ENCODE data around the gene SF3B6. TPM values are rescaled to one million over a fixed set of nuclear protein-coding genes. Genes with fewer than 3 reads are reported as not detected.
"Not testable (repeated sequence)": the region's sequence is repeated elsewhere in the genome, so short reads cannot be mapped to it uniquely, and the experiment has no call there.

The SF3B6 gene
- total RNA-seq, 3 donors from 2014 or later: 91.7 to 125 (median 110) TPM

GRCh38 chr2:24047703-24048033 lies 28.5 kb downstream of the SF3B6 start:
- no peak overlapping the region for H3K27ac ChIP-seq
- TF ChIP-seq POLR2AphosphoS5 (IDR thresholded peaks at IDR 0.05): no peak
- TF ChIP-seq POLR2A (IDR thresholded peaks at IDR 0.05): no peak
- TF ChIP-seq, protein P1, sequence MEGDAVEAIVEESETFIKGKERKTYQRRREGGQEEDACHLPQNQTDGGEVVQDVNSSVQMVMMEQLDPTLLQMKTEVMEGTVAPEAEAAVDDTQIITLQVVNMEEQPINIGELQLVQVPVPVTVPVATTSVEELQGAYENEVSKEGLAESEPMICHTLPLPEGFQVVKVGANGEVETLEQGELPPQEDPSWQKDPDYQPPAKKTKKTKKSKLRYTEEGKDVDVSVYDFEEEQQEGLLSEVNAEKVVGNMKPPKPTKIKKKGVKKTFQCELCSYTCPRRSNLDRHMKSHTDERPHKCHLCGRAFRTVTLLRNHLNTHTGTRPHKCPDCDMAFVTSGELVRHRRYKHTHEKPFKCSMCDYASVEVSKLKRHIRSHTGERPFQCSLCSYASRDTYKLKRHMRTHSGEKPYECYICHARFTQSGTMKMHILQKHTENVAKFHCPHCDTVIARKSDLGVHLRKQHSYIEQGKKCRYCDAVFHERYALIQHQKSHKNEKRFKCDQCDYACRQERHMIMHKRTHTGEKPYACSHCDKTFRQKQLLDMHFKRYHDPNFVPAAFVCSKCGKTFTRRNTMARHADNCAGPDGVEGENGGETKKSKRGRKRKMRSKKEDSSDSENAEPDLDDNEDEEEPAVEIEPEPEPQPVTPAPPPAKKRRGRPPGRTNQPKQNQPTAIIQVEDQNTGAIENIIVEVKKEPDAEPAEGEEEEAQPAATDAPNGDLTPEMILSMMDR (IDR thresholded peaks at IDR 0.05): no peak

DNA sequence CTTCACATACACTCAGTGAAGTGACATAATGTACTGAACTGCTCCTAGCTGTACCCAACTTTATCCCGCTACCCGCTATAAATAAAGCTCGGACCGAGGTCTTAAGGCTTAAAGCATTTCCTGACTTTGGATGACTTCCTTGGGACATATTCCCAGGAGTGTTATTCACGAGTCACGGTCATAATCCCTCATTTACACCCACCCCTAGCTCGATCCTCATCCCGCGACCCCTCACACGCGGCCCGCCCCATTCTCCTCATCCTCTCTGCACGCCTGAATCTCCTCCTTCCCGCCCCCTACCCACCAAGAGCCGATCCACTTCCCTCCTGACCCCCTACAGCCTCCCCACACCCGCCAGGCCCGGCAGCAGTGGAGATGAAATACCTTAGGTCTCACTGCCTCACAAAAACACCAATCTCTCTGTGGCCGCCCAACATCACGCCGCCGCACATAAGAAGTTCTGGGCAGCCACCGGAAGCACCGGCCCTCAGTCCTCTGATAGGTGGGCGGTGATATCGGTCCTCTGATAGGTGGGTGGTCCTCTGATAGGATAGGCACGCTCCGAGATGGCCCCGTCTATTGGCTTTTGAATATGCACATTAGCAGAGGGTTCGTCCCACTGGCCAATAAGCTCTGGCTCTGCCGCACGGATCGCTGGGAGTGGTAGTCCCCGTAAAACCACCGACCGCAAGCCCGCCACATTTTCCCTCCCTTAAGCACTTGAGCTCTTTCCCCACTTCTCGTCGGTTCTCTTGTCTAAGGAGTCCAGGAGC lies 29.0 kb downstream of the SF3B6 start, which contains the start of gene WDCP:
Gene WDCP (minus strand): TSS at position 462 of the 773 bp plus-strand sequence. CDS start 7,897 bp downstream, outside the sequence.
- intact Hi-C loops (cut with DNase I; ENCODE audit: low total_unique reads): no loop called here
- TF ChIP-seq POLR2A (IDR thresholded peaks at IDR 0.05) (no peak), POLR2AphosphoS5 (IDR thresholded peaks at IDR 0.05) (peak in 2 of 3 donors; percentile 49 to 59)
- TF ChIP-seq, protein P1 (IDR thresholded peaks at IDR 0.05): peak in 1 of 3 donors; percentile 10
- DNase-seq (ENCODE audit: low spot score in 2 of 2): peak; percentile 91 to 97
- peak within 1 kb of the TSS; percentile 46 to 66 for H3K27ac ChIP-seq
- H3K4me1 ChIP-seq: peaks cover 0 to 7% of the 10 kb centered on the region in 2 donors
- no peaks in the 10 kb centered on the region for H3K36me3 ChIP-seq
- peak within 1 kb of the TSS; percentile 73 to 79 (median 78) for H3K4me3 ChIP-seq
- H3K9me3 ChIP-seq: no peaks in the 10 kb centered on the region
- H3K27me3 ChIP-seq: no peaks in the 10 kb centered on the region

More at GRCh38 chr2:24047703-24048033, 28.5 kb downstream of the SF3B6 start:
- Histone ChIP-seq H3K4me3 (peak overlapping the region; percentile 73 to 79 (median 78)), H3K27me3 (no peaks in the 10 kb centered on the region), H3K9me3 (no peaks in the 10 kb centered on the region), H3K36me3 (no peaks in the 10 kb centered on the region), H3K4me1 (peaks cover 0 to 7% of the 10 kb centered on the region in 2 donors)
- intact Hi-C loops (cut with DNase I; ENCODE audit: low total_unique reads): no loop called here
- DNase-seq (ENCODE audit: low spot score in 2 of 2): no peak

GRCh38 chr2:24046599-24046929 lies 29.6 kb downstream of the SF3B6 start:
- Histone ChIP-seq H3K27ac (no peak overlapping the region), H3K4me3 (peak overlapping the region; percentile 73 to 79 (median 78)), H3K4me1 (peaks cover 0 to 7% of the 10 kb centered on the region in 2 donors), H3K36me3 (no peaks in the 10 kb centered on the region), H3K27me3 (no peaks in the 10 kb centered on the region), H3K9me3 (no peaks in the 10 kb centered on the region)
- TF ChIP-seq, protein P1 (IDR thresholded peaks at IDR 0.05): no peak
- TF ChIP-seq POLR2A (IDR thresholded peaks at IDR 0.05) (no peak), POLR2AphosphoS5 (IDR thresholded peaks at IDR 0.05) (no peak)
- intact Hi-C loops (cut with DNase I; ENCODE audit: low total_unique reads): no loop called here
- no peak for DNase-seq (ENCODE audit: low spot score in 2 of 2)

DNA sequence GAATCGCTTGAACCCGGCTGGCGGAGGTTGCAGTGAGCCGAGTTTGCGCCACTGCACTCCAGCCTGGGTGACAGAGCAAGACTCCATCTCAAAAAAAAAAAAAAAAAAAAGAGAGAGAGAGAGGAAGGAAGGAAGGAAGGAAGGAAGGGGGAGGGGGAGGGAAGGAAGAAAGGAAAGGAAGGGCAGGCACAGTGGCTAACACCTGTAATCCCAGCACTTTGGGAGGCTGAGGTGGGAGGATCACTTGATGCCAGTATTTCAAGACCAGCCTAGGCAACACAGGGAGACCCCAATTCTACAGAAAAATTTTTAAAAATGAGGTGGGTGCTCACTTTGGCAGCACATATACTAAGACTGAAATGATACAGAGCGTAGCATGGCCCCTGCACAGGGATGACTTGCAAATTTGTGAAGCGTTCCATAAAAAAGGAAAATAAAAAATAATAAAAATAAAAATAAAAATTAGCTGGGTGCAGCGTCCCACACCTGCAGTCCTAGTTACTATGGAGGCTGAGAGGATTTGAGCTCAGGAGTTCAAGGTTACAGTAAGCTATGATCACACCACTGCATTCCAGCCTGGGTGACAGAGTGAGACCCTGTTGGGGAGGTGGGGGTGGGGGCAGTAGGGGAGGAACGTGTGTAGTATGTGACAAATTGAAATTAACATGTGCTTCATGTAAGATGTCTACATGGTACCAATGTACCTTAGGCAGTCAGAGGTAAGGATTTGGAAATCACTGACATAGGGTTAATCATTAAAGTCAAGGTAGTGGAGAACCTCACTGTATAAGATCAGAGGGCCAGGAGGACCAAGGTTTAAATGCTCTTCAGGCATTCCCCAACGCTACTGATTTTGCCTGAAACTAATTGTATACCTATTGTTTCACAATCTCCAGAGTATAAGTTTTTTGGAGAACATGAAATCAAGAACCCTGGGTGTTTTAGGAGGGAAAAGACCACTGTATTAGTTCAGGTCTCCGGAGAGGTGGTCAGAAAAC lies 30.3 kb downstream of the SF3B6 start:
- peak overlapping the region in 2 of 3 donors; percentile 73 to 79 for H3K4me3 ChIP-seq
- peaks cover 0 to 7% of the 10 kb centered on the region in 2 donors for H3K4me1 ChIP-seq
- no peaks in the 10 kb centered on the region for H3K27me3 ChIP-seq
- no peaks in the 10 kb centered on the region for H3K36me3 ChIP-seq
- no peak for TF ChIP-seq POLR2A (IDR thresholded peaks at IDR 0.05)
- TF ChIP-seq, protein P1 (IDR thresholded peaks at IDR 0.05): no peak
- TF ChIP-seq POLR2AphosphoS5 (IDR thresholded peaks at IDR 0.05): no peak
- intact Hi-C loops (cut with DNase I; ENCODE audit: low total_unique reads): no loop called here
- H3K9me3 ChIP-seq: no peaks in the 10 kb centered on the region
- H3K27ac ChIP-seq: no peak overlapping the region
- no peak for DNase-seq (ENCODE audit: low spot score in 2 of 2)

- intact Hi-C loops (cut with DNase I; ENCODE audit: low total_unique reads): not testable (repeated sequence)
Measured at GRCh38 chr2:24043133-24043532, 33.0 kb downstream of the SF3B6 start.

More at GRCh38 chr2:24043133-24043532, 33.0 kb downstream of the SF3B6 start:
- H3K9me3 ChIP-seq; H3K4me3 ChIP-seq; H3K4me1 ChIP-seq; DNase-seq (ENCODE audit: low spot score in 2 of 2); H3K27me3 ChIP-seq; H3K27ac ChIP-seq; H3K36me3 ChIP-seq: not testable (repeated sequence)

Data from breast epithelium (tissue), 4 donors.